NCI-H446 treated with DMSO at 0.1 percent for 48 hours (cell line): ENCODE measurements around the gene BNIP5.
"Not testable (repeated sequence)": the region's sequence is repeated elsewhere in the genome, so short reads cannot be mapped to it uniquely, and the experiment has no call there.

ENCODE experiments used
- DNase-seq: peaks from one replicate; lab custom pipeline; 2025; lab: John Stamatoyannopoulos, UW

The BNIP5 gene

GRCh38 chr6:36340618-36341454 lies 4.1 kb upstream of the BNIP5 start:
- no peak for DNase-seq

GRCh38 chr6:36340306-36340617 lies 3.6 kb upstream of the BNIP5 start:
- no peak for DNase-seq

GRCh38 chr6:36339146-36339545 lies 2.5 kb upstream of the BNIP5 start:
- no peak for DNase-seq

- DNase-seq: not testable (repeated sequence)
Observed at GRCh38 chr6:36338223-36338622, 1.5 kb upstream of the BNIP5 start.

GRCh38 chr6:36337814-36338213 lies 1.1 kb upstream of the BNIP5 start:
- DNase-seq: no peak

GRCh38 chr6:36336208-36336710 lies 429 bp downstream of the BNIP5 start:
- DNase-seq: no peak

GRCh38 chr6:36335465-36336207 lies 1.1 kb downstream of the BNIP5 start:
- DNase-seq: no peak

GRCh38 chr6:36334832-36335459 lies 1.7 kb downstream of the BNIP5 start:
- no peak for DNase-seq

GRCh38 chr6:36333931-36334725 lies 2.6 kb downstream of the BNIP5 start:
- no peak for DNase-seq

GRCh38 chr6:36333171-36333895 lies 3.4 kb downstream of the BNIP5 start:
- no peak for DNase-seq

- no peak for DNase-seq
Observed at GRCh38 chr6:36331381-36331780, 5.3 kb downstream of the BNIP5 start.

GRCh38 chr6:36330366-36330765 lies 6.3 kb downstream of the BNIP5 start:
- no peak for DNase-seq

GRCh38 chr6:36329798-36330291 lies 6.8 kb downstream of the BNIP5 start:
- no peak for DNase-seq

- DNase-seq: no peak
Observed at GRCh38 chr6:36328600-36328999, 8.1 kb downstream of the BNIP5 start.

GRCh38 chr6:36327919-36328236 lies 8.8 kb downstream of the BNIP5 start:
- no peak for DNase-seq

GRCh38 chr6:36327226-36327918 lies 9.3 kb downstream of the BNIP5 start:
- no peak for DNase-seq

- no peak for DNase-seq
Observed at GRCh38 chr6:36326356-36326995, 10.2 kb downstream of the BNIP5 start.

- DNase-seq: no peak
Observed at GRCh38 chr6:36324715-36325114, 12.0 kb downstream of the BNIP5 start.

- DNase-seq: no peak
Observed at GRCh38 chr6:36324191-36324590, 12.5 kb downstream of the BNIP5 start.

- no peak for DNase-seq
Observed at GRCh38 chr6:36323062-36323461, 13.6 kb downstream of the BNIP5 start.
